Measurements from ENCODE around the gene ZNF683.
A peak's percentile ranks its signal among the peaks of the same experiment; 100 is the strongest.
"Not testable (repeated sequence)": the region's sequence is repeated elsewhere in the genome, so short reads cannot be mapped to it uniquely, and the experiment has no call there.

Gene ZNF683

GRCh38 chr1:26372611-26373010, at the start of gene ZNF683:
TSS of gene ZNF683 (minus strand) at chr1:26372750. CDS start at chr1:26368571, 4,179 bp downstream.
- DNase-seq (ENCODE audit: low spot score): not testable (repeated sequence)

- DNase-seq (ENCODE audit: low spot score): no peak
These were observed 46.9 kb upstream of the ZNF683 start for GRCh38 chr1:26419494-26419893.

- no peak for DNase-seq (ENCODE audit: low spot score)
These were observed 46.4 kb upstream of the ZNF683 start for GRCh38 chr1:26418865-26419349.

- DNase-seq (ENCODE audit: low spot score): peak; percentile 43
These were observed 44.7 kb upstream of the ZNF683 start for GRCh38 chr1:26417111-26417759.

GRCh38 chr1:26413031-26413430, 40.5 kb upstream of the ZNF683 start:
- DNase-seq (ENCODE audit: low spot score): no peak

- DNase-seq (ENCODE audit: low spot score): no peak
These were observed 39.8 kb upstream of the ZNF683 start for GRCh38 chr1:26412180-26412840.

GRCh38 chr1:26411624-26412074, 39.1 kb upstream of the ZNF683 start:
- no peak for DNase-seq (ENCODE audit: low spot score)

- no peak for DNase-seq (ENCODE audit: low spot score)
These were observed 38.4 kb upstream of the ZNF683 start, which contains the start of gene LIN28A for GRCh38 chr1:26410706-26411623. TSS of gene LIN28A (plus strand) at chr1:26410817. CDS start at chr1:26410892, 75 bp downstream.

- DNase-seq (ENCODE audit: low spot score): no peak
These were observed 36.7 kb upstream of the ZNF683 start for GRCh38 chr1:26409191-26409807.

GRCh38 chr1:26408604-26409003, 36.1 kb upstream of the ZNF683 start:
- peak; percentile 64 for DNase-seq (ENCODE audit: low spot score)

GRCh38 chr1:26405281-26405915, 32.8 kb upstream of the ZNF683 start:
- no peak for DNase-seq (ENCODE audit: low spot score)

- DNase-seq (ENCODE audit: low spot score): no peak
These were observed 32.1 kb upstream of the ZNF683 start for GRCh38 chr1:26404641-26405040.

- no peak for DNase-seq (ENCODE audit: low spot score)
These were observed 31.1 kb upstream of the ZNF683 start for GRCh38 chr1:26403656-26404055.

- no peak for DNase-seq (ENCODE audit: low spot score)
These were observed 29.3 kb upstream of the ZNF683 start for GRCh38 chr1:26401891-26402290.

GRCh38 chr1:26399034-26399433, 26.5 kb upstream of the ZNF683 start:
- DNase-seq (ENCODE audit: low spot score): no peak

- DNase-seq (ENCODE audit: low spot score): no peak
These were observed 23.2 kb upstream of the ZNF683 start for GRCh38 chr1:26395754-26396153.

GRCh38 chr1:26391450-26391849, 18.9 kb upstream of the ZNF683 start:
- peak; percentile 63 for DNase-seq (ENCODE audit: low spot score)

- no peak for DNase-seq (ENCODE audit: low spot score)
These were observed 17.2 kb upstream of the ZNF683 start for GRCh38 chr1:26389604-26390247.

- DNase-seq (ENCODE audit: low spot score): no peak
These were observed 16.4 kb upstream of the ZNF683 start for GRCh38 chr1:26388791-26389445.

GRCh38 chr1:26387447-26387846, 14.9 kb upstream of the ZNF683 start:
- DNase-seq (ENCODE audit: low spot score): no peak

Data from globus pallidus (tissue), 1 donor.